HCT116 (cell line): ENCODE data around the gene ACTA2.

Source experiments
- ATF3 ChIP-seq: IDR thresholded peaks from 2 replicates; pipeline ENCODE4 v1.6.1; 2012
- EGR1 ChIP-seq: IDR thresholded peaks from 2 replicates; pipeline ENCODE4 v1.6.1; 2012; ENCODE audit warnings: low read depth
- FOSL1 ChIP-seq: IDR thresholded peaks from 2 replicates; pipeline ENCODE4 v1.6.1; 2012; ENCODE audit warnings: low read depth
- JUND ChIP-seq: IDR thresholded peaks from 2 replicates; pipeline ENCODE4 v1.6.1; 2012
- MAX ChIP-seq: IDR thresholded peaks from 2 replicates; pipeline ENCODE4 v1.6.1; 2012
- POLR2A ChIP-seq: IDR thresholded peaks from 2 replicates; pipeline ENCODE4 v1.7.0; 2011; ENCODE audit warnings: borderline replicate concordance; ENCODE audit not compliant: insufficient read depth, insufficient read length; ENCODE audit errors: extremely low read depth
- POLR2AphosphoS5 ChIP-seq: IDR thresholded peaks from 2 replicates; pipeline ENCODE4 v1.6.1; 2011; ENCODE audit warnings: mild to moderate bottlenecking, low read depth, low read length, moderate library complexity
- RAD21 ChIP-seq: IDR thresholded peaks from 2 replicates; pipeline ENCODE4 v1.6.1; 2012; ENCODE audit warnings: low read depth, mild to moderate bottlenecking
- SIN3A ChIP-seq: IDR thresholded peaks from 2 replicates; pipeline ENCODE4 v1.6.1; 2012; ENCODE audit warnings: low read depth
- SP1 ChIP-seq: IDR thresholded peaks from 2 replicates; pipeline ENCODE4 v1.6.1; 2012; ENCODE audit warnings: low read depth
- TCF7L2 ChIP-seq: IDR thresholded peaks from 2 replicates; pipeline ENCODE4 v1.7.0; 2011; ENCODE audit warnings: borderline replicate concordance, inconsistent platforms; ENCODE audit not compliant: insufficient read depth, insufficient read length; ENCODE audit errors: extremely low read depth
- TF ChIP-seq, protein P1 (sequence below): IDR thresholded peaks from 2 replicates; pipeline ENCODE4 v1.6.1; 2011; ENCODE audit warnings: mild to moderate bottlenecking, low read length, moderate library complexity; ENCODE audit not compliant: insufficient replicate concordance; ENCODE audit errors: extremely low read depth
- TF ChIP-seq, protein P2 (sequence below), 3 experiments: fragments of 200-600 bp in 1 of 3; sonication (generic) in 1 of 3; IDR thresholded peaks in 2 of 3; conservative IDR thresholded peaks in 1 of 3; 2 replicates each; pipeline ENCODE4 v1.5.1; 2012 to 2017; ENCODE audit warnings: low read depth in 2 of 3, low read length in 2 of 3, antibody characterized with exemption in 1 of 3, borderline replicate concordance in 1 of 3, control low read depth in 1 of 3, mild to moderate bottlenecking in 1 of 3, mixed read lengths in 1 of 3, mixed run types in 1 of 3, moderate library complexity in 1 of 3; ENCODE audit not compliant: insufficient read depth in 1 of 3

- TF ChIP-seq POLR2AphosphoS5 (no peak), MAX (no peak), EGR1 (no peak), JUND (no peak), ATF3 (no peak), RAD21 (no peak), POLR2A (no peak), SIN3A (no peak), TCF7L2 (no peak), FOSL1 (no peak), SP1 (no peak)
- TF ChIP-seq, protein P1, sequence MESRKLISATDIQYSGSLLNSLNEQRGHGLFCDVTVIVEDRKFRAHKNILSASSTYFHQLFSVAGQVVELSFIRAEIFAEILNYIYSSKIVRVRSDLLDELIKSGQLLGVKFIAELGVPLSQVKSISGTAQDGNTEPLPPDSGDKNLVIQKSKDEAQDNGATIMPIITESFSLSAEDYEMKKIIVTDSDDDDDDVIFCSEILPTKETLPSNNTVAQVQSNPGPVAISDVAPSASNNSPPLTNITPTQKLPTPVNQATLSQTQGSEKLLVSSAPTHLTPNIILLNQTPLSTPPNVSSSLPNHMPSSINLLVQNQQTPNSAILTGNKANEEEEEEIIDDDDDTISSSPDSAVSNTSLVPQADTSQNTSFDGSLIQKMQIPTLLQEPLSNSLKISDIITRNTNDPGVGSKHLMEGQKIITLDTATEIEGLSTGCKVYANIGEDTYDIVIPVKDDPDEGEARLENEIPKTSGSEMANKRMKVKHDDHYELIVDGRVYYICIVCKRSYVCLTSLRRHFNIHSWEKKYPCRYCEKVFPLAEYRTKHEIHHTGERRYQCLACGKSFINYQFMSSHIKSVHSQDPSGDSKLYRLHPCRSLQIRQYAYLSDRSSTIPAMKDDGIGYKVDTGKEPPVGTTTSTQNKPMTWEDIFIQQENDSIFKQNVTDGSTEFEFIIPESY = no peak
- TF ChIP-seq, protein P2, sequence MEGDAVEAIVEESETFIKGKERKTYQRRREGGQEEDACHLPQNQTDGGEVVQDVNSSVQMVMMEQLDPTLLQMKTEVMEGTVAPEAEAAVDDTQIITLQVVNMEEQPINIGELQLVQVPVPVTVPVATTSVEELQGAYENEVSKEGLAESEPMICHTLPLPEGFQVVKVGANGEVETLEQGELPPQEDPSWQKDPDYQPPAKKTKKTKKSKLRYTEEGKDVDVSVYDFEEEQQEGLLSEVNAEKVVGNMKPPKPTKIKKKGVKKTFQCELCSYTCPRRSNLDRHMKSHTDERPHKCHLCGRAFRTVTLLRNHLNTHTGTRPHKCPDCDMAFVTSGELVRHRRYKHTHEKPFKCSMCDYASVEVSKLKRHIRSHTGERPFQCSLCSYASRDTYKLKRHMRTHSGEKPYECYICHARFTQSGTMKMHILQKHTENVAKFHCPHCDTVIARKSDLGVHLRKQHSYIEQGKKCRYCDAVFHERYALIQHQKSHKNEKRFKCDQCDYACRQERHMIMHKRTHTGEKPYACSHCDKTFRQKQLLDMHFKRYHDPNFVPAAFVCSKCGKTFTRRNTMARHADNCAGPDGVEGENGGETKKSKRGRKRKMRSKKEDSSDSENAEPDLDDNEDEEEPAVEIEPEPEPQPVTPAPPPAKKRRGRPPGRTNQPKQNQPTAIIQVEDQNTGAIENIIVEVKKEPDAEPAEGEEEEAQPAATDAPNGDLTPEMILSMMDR (IDR thresholded peaks at IDR 0.05 in 2 of 3, conservative IDR thresholded peaks at IDR 0.05 in 1 of 3; ENCODE audit: borderline replicate concordance in 1 of 3, insufficient read depth in 1 of 3, low read depth in 2 of 3, low read length in 2 of 3) = no peak
Observed at GRCh38 chr10:88920986-88921593, 31.5 kb downstream of the ACTA2 start.
